Psoas muscle (tissue), 8 donors: ENCODE data around the gene INTS11. TPM values are rescaled to one million over a fixed set of nuclear protein-coding genes. Genes with fewer than 3 reads are reported as not detected.

Source experiments
- ATAC-seq, 4 donors: fragments of 200-7000 bp; cut with Tn5 transposase; one replicate each; pipeline ENCODE4 v1.9.1; 2020; ENCODE audit warnings: moderate library complexity in 3 of 4, mild to moderate bottlenecking in 2 of 4
- DNase-seq, 2 donors: peaks; one replicate each; pipeline ENCODE4 v3.0.0-alpha.2; 2020
- H3K27ac ChIP-seq: fragments of 200-600 bp; one replicate; pipeline ENCODE4 v1.8.0; 2022
- H3K27me3 ChIP-seq, 3 donors: fragments of 200-600 bp in 1 of 3; one replicate each; pipeline versions ENCODE4 v1.6.1 to v1.8.0; 2013 to 2022; ENCODE audit warnings: low read length in 2 of 3, mild to moderate bottlenecking in 2 of 3, moderate library complexity in 1 of 3; ENCODE audit not compliant: insufficient read depth in 3 of 3
- H3K36me3 ChIP-seq, 2 donors: fragments of 200-600 bp in 1 of 2; one replicate each; pipeline versions ENCODE4 v1.6.1 to v1.8.0; 2013 to 2022; ENCODE audit warnings: low read depth in 1 of 2, mild to moderate bottlenecking in 1 of 2, moderate library complexity in 1 of 2; ENCODE audit not compliant: insufficient read depth in 1 of 2
- H3K4me1 ChIP-seq: fragments of 200-600 bp; one replicate; pipeline ENCODE4 v1.8.0; 2022
- H3K4me3 ChIP-seq: fragments of 200-600 bp; one replicate; pipeline ENCODE4 v1.8.0; 2022; ENCODE audit warnings: mild to moderate bottlenecking
- H3K9me3 ChIP-seq: fragments of 200-600 bp; one replicate; pipeline ENCODE4 v1.8.0; 2022
- WGBS, 3 donors: extraction: QIAGEN DNeasy Blood & Tissue Kit; methylation state at CpG; one replicate each; pipeline versions ENCODE4 v1.1.6 to v1.1.7; 2013; 5-methylcytosine and 5-hydroxymethylcytosine counted together
- intact Hi-C, 2 donors: fragments of 100-400 bp; cut with DNase I; formaldehyde crosslinking; loops; one replicate each; pipeline versions ENCODE4 v1.11.0 to v1.14.2; 2022
- polyA plus RNA-seq, 3 donors: library from polyadenylated mRNA; stranded (reverse); fragments of 200-250 nt; gene quantifications; one replicate each; pipeline ENCODE4 v1.2.3, GENCODE V29; 2013
- total RNA-seq, 4 donors: library from RNA; stranded (reverse); fragmentation: NEBNext Ultra II Directional in 2 of 4; extraction: Animal tissue kit (Norgen Biotek cat#: 25700) in 2 of 4; gene quantifications; one replicate each; pipeline versions ENCODE4 v1.2.1 to v1.2.4, GENCODE V29; 2021 to 2023
- TF ChIP-seq, protein P1 (sequence below): fragments of 200-600 bp; IDR thresholded peaks from one replicate; pipeline ENCODE4 v1.8.0; 2022; ENCODE audit warnings: antibody characterized with exemption
- donor health status: healthy with polysubstance abuse.
- donor health status: DM: no; HTN: no; CAD: no; lungs with moderate emphysema.
- donor health status: Bipolar disorder and iron deficiency.
- donor health status: healthy.
- donor health status: DM: yes; HTN: yes; CAD: no.
- donor health status: DM: no; HTN: no; CAD: no.
- donor health status: DM: no; HTN: no; CAD: no.
- donor health status: DM: yes; HTN: yes; CAD: no.

Gene INTS11
- total and polyA plus RNA-seq, 7 donors: 55.6 to 80.8 (median 71.2) TPM

DNA sequence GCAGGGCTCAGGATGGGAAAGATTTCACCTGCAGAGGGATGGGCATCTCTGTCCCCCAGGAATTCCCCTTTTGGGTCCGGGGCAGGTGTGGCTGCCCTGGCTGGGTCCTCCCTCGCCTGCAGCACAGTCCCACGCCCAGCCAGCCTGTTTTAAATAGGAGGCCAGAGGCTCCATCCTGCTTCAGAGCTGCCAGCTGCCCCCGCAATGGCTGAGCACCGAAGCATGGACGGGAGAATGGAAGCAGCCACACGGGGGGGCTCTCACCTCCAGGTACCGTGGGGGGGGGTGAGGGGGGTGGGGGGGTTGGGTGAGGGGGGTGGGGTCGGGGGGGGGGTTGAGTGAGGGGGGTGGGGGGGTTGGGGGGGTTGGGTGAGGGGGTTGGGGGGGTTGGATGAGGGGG is 40.6 kb downstream of the INTS11 start:
- WGBS, 3 donors: 5 to 8% (median 8%) methylated on average over 5 to 8 of the region's 9 CpGs
- Histone ChIP-seq H3K9me3 (no peaks in the 10 kb centered on the region), H3K36me3 (no peaks in the 10 kb centered on the region), H3K27me3 (peaks cover 0 to 33% (median 4%) of the 10 kb centered on the region in 3 donors), H3K4me3 (no peak overlapping the region), H3K27ac (no peak overlapping the region), H3K4me1 (no peaks in the 10 kb centered on the region)
- no peak for ATAC-seq
- TF ChIP-seq, protein P1, sequence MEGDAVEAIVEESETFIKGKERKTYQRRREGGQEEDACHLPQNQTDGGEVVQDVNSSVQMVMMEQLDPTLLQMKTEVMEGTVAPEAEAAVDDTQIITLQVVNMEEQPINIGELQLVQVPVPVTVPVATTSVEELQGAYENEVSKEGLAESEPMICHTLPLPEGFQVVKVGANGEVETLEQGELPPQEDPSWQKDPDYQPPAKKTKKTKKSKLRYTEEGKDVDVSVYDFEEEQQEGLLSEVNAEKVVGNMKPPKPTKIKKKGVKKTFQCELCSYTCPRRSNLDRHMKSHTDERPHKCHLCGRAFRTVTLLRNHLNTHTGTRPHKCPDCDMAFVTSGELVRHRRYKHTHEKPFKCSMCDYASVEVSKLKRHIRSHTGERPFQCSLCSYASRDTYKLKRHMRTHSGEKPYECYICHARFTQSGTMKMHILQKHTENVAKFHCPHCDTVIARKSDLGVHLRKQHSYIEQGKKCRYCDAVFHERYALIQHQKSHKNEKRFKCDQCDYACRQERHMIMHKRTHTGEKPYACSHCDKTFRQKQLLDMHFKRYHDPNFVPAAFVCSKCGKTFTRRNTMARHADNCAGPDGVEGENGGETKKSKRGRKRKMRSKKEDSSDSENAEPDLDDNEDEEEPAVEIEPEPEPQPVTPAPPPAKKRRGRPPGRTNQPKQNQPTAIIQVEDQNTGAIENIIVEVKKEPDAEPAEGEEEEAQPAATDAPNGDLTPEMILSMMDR: no peak
- intact Hi-C loops: no loop called here
- DNase-seq: no peak

DNA sequence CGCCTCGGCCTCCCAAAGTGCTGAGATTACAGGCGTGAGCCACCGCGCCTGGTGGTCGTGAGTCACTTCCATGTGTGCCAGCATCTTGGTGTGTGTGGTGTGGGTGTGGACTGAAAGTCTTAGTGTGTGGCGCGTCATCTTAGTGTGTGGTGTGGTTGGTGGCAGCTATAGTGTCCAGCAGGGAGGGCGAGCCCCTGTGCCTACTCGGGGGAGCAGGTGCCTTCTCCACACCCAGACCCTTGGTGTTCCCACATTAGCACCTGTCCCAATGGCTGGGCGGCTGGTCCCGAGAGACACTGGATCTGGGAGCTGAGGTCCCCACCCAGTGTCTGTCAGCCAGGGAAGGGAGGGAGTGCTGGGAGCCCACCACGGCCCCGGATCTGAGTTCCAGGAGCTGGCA is 41.5 kb downstream of the INTS11 start:
- H3K4me1 ChIP-seq: no peaks in the 10 kb centered on the region
- 66 to 74% (median 71%) methylated on average over 13 to 14 of the region's 14 CpGs for WGBS, 3 donors
- no peaks in the 10 kb centered on the region for H3K36me3 ChIP-seq
- H3K9me3 ChIP-seq: no peaks in the 10 kb centered on the region
- intact Hi-C loops: no loop called here
- H3K27ac ChIP-seq: no peak overlapping the region
- peaks cover 0 to 33% (median 4%) of the 10 kb centered on the region in 3 donors for H3K27me3 ChIP-seq
- no peak overlapping the region for H3K4me3 ChIP-seq
- TF ChIP-seq, protein P1: no peak
- no peak for ATAC-seq
- no peak for DNase-seq

DNA sequence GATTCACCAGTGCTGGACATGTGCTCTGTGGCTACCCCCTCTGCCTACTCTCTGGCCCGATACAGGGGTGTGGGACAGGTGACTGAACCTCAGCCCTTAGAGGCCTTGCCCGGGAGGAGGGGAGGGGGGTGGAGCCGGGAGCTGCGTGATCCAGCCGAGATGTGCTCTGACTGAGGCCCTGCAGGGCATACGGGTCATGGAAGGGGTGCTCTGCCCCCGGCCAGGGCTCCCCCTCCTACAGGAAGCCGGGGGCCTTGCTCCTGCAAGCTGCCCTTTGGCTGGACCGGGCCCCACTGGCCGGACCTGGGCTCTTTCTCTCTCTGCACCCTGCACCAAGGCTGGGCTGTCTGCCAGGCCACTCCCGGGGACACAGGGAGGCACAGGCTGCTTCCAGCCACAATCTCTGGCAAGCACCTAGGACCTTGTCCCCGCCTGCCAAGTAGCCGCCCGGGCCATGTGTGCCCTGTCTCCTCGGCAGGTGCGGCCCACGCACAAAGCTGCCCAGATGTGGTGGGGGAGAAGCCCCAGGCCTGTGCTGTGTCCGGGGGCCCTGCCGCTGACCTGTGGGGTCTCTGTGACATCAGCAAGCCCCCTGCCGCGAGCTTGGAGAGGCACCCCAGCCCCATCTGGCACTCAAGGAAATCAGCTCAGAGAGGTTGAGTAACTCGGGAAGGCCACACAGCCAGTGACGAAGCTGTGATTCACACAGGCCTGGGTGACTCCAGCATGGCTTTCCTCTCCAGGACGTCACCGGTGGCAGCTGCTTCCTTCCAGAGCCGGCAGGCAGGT is 42.7 kb downstream of the INTS11 start:
- intact Hi-C loops: no loop called here
- no peaks in the 10 kb centered on the region for H3K9me3 ChIP-seq
- TF ChIP-seq, protein P1: no peak

DNA sequence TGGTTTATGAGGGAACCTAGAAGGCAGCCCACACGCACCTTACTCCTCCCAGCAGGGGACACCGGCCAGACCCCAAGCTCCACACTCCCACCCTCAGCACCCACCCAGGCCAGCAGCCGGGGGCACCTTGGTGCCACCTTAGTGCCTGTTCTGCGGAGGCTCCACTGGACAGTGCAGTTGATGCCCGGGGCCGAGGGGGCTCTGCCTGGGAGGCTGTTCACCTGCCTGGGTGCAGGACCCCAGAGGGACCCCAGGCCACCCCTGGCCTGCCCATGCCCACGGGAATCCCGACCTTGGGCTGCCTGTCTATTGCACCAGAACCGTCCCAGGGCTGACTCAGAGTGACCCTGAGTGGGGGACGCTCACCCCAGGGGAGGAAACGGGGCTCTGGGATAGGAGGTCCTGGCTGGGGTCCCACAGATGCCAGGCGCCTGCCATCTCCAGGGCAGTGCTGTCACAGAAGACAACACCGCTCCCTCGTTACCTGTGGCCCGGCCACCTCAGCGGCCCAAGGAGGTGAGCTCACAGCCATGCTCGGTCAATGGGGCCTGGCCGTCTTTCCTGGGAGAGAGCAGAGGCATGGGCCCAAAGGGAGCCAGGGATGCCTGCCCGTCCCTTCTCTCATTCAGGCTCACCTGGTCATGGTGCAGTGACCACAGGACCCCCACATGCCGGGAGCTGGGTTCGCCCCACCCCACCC is 43.5 kb downstream of the INTS11 start:
- H3K4me1 ChIP-seq: no peaks in the 10 kb centered on the region
- no peak for ATAC-seq
- intact Hi-C loops: no loop called here
- TF ChIP-seq, protein P1: no peak
- no peaks in the 10 kb centered on the region for H3K36me3 ChIP-seq
- 80 to 88% (median 87%) methylated on average over 20 to 21 of the region's 21 CpGs for WGBS, 3 donors
- DNase-seq: no peak
- peaks cover 0 to 15% (median under 1%) of the 10 kb centered on the region in 3 donors for H3K27me3 ChIP-seq
- H3K9me3 ChIP-seq: no peaks in the 10 kb centered on the region
- no peak overlapping the region for H3K27ac ChIP-seq
- no peak overlapping the region for H3K4me3 ChIP-seq

More for the DNA sequence above, 42.7 kb downstream of the INTS11 start:
- H3K4me1 ChIP-seq: no peaks in the 10 kb centered on the region
- ATAC-seq (peak; percentile 58 to 80 (median 76)), DNase-seq (peak; percentile 50 to 80)
- H3K27ac ChIP-seq: no peak overlapping the region
- no peak overlapping the region for H3K4me3 ChIP-seq
- H3K36me3 ChIP-seq: no peaks in the 10 kb centered on the region
- peaks cover 0 to 23% (median 4%) of the 10 kb centered on the region in 3 donors for H3K27me3 ChIP-seq
- WGBS, 3 donors: 27 to 39% (median 30%) methylated on average over 23 to 26 of the region's 26 CpGs
